ACC112 (cell line): ENCODE data around the gene SLC2A6.

Experiments
- H2AFZ ChIP-seq: fragments of 200-600 bp; sonication (generic); one replicate; pipeline ENCODE4 v1.6.0; 2017; ENCODE audit warnings: antibody characterized with exemption, low read length; ENCODE audit not compliant: unreplicated experiment
- H3K27ac ChIP-seq: fragments of 200-600 bp; sonication (generic); 2 replicates; pipeline ENCODE4 v1.5.1; 2014; ENCODE audit warnings: low read depth, mild to moderate bottlenecking, antibody characterized with exemption, low read length, moderate library complexity
- H3K27me3 ChIP-seq: fragments of 200-600 bp; sonication (generic); 2 replicates; pipeline ENCODE4 v1.6.1; 2014; ENCODE audit warnings: mild to moderate bottlenecking, antibody characterized with exemption, low read length, moderate library complexity, mixed read lengths; ENCODE audit not compliant: insufficient read depth
- H3K36me3 ChIP-seq: fragments of 200-600 bp; sonication (generic); 2 replicates; pipeline ENCODE4 v1.6.1; 2016; ENCODE audit warnings: mild to moderate bottlenecking, antibody characterized with exemption, low read length, moderate library complexity, mixed read lengths; ENCODE audit not compliant: insufficient read depth
- H3K4me1 ChIP-seq: fragments of 200-600 bp; sonication (generic); one replicate; pipeline ENCODE4 v1.6.1; 2016; ENCODE audit warnings: low read length, mixed read lengths; ENCODE audit not compliant: insufficient read depth, unreplicated experiment, control insufficient read depth
- H3K4me3 ChIP-seq: fragments of 200-600 bp; sonication (generic); 2 replicates; pipeline ENCODE4 v1.5.1; 2014; ENCODE audit warnings: mild to moderate bottlenecking, low read depth, low read length
- H3K79me2 ChIP-seq: fragments of 200-600 bp; sonication (generic); one replicate; pipeline ENCODE4 v1.6.0; 2016; ENCODE audit warnings: low read length; ENCODE audit not compliant: control insufficient read depth, unreplicated experiment, insufficient read depth

Gene SLC2A6

DNA sequence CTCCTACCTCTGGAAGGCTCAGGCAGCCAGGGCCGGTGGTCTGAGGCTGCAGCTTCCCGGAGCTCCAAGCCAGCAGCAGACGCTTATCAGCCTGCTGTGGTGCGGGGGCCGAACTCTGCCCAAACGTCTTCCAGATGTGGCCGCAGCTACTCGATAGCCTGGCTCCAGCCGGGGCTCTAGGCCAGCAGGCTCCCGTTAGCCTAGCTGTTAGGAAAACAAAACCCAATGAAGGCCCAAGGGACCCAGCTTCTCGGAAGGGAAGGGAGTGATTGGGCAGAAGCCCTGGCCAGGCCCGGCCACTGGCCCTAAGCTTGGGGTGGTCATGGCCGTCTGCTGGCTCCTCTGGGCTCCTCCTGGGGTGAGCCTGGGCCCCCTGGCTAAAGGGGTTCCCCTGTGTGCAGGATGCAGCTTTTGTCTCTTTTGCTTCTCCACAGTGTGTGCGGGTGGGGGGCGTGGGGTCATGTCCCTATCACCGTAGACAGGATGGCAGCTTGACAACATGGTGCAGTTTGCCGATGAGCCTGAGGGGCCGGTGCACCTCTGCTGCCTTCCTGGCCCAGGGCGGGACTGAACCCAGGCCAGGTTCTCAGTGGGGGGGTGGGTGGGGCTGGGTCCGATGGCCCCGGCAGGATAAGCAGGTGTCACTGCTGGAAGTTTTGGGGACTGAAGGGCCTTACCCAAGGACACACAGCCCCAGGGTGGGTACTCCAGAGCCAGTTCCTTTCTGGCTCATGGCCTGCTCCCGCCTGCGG lies 27.2 kb upstream of the SLC2A6 start:
- H2AFZ ChIP-seq, result peak overlapping the region; percentile 14
- peaks cover 25% of the 10 kb centered on the region for H3K4me1 ChIP-seq
- no peak overlapping the region for H3K4me3 ChIP-seq
- H3K27me3 ChIP-seq, result peaks cover 20% of the 10 kb centered on the region; the same call in 1 of the 2 replicates
- H3K36me3 ChIP-seq, result no peaks in the 10 kb centered on the region
- H3K27ac ChIP-seq, result peak overlapping the region; percentile 84
- H3K79me2 ChIP-seq, result no peaks in the 10 kb centered on the region

DNA sequence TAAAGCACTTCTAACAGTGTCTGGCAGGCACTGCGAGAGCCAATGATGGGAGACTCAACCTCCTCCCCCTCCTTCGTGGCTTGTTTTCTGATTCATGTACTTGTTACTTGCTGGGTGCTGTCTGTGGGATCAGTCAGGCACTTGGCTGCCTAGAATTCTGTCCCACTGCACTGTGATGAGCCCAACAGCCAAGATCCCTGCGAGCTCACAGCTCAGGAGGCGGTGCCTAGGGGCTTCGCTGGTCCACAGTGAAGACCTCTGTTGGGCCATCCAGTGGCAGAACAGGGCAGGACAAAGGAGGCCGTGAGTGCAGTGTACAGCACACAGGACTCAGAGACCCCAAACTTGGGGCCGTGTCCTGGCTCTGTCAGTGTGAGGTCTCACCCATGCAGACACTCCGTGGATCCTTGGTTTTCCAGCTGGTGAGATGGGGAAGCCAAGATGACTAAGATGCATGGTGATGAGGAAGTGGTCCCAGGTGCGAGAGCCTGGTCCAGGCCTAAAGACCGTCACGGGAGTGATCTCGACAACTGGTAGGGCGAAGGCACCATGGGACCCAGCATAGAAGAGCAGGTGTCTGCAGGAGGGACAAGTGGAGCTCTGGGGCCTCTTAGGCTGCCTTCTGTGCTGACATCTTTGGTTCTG lies 26.4 kb upstream of the SLC2A6 start:
- Histone ChIP-seq H3K4me1 (peaks cover 25% of the 10 kb centered on the region), H3K27ac (peak overlapping the region; percentile 84; the same call in 1 of the 2 replicates), H3K79me2 (no peaks in the 10 kb centered on the region), H3K36me3 (no peaks in the 10 kb centered on the region), H3K27me3 (peaks cover 24% of the 10 kb centered on the region; the same call in 1 of the 2 replicates), H2AFZ (peak overlapping the region; percentile 10), H3K4me3 (no peak overlapping the region)

DNA sequence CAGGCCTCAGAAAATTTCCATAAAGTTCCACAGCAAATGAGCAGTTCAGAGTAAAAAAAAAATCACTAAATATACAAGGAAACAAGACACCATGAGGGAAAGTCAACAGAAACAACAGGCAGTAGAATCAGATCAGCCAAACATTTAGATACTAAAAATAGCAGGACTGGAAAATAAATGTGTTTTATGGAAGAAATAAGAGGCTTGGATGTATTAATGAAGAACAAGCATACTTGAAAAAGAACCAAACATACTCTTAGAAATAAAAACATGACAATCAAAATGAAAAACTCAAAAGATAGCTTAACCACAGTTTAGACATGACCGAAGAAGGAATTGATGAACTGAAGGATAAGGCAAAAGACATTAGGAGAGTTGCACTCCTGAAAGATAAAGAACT lies 23.2 kb upstream of the SLC2A6 start:
- no peak overlapping the region for H3K27ac ChIP-seq
- H3K4me1 ChIP-seq, result peaks cover 17% of the 10 kb centered on the region
- H3K36me3 ChIP-seq, result no peaks in the 10 kb centered on the region
- H3K4me3 ChIP-seq, result no peak overlapping the region
- peaks cover 38% of the 10 kb centered on the region; the same call in 1 of the 2 replicates for H3K27me3 ChIP-seq
- no peak overlapping the region for H2AFZ ChIP-seq
- H3K79me2 ChIP-seq, result no peaks in the 10 kb centered on the region

DNA sequence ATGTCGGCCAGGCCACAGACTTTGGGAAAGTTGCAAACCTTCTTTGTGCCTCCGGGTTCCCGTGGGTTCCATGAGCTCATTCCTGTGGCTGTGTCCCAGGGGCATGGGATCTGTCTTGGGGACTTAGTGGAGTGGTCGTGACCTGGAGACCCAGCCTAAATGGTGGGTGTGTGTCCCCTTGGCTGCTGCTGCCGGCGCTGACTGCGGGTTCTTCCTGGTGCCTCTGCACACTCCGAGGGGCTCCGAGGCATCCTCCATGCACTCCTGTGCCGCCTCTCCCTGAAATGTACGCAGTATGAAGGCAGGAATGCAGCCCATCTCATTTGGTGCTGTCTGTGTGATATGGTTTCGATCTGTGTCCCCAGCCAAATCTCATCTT lies 21.0 kb upstream of the SLC2A6 start:
- Histone ChIP-seq H3K36me3 (no peaks in the 10 kb centered on the region), H3K4me1 (no peaks in the 10 kb centered on the region), H3K4me3 (no peak overlapping the region), H3K79me2 (no peaks in the 10 kb centered on the region), H3K27ac (no peak overlapping the region), H2AFZ (no peak overlapping the region), H3K27me3 (peaks cover 44% of the 10 kb centered on the region; the same call in 1 of the 2 replicates)

DNA sequence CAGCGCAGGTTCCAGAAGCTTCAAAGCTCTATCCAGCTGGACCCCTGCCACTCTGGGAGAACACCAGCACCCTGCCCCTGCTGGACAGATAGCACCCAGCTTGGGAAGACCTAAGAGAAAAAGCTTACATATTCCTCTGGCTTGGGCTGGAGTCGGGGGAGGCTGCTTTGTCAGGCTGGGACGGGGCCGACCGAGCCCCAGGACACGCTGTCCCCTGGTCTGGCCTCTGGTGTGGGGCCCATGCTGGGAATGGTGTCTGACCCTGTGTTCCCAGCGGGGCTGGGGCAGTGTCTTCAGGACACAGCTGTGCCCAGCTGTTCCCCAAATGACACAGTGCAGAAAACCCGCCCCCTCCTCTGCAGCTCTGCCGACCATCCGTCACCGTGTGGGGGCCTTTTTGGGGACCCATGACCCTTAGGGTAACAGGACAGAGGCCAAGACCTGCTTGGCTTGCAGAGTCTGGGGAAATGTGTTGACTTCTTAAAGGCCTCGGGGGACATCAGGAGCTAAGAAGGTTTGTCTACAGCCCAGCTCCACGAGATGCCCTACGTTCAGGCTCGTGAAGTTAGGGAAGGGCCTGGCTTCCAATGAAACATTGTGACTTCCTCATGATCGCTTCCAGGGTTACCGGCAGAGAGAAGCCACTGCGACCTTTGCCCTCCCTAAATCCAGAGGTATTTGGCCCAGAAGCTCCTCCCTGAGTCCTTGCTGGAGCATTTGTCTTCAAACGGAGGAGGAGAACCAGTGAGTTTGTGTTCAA lies 20.4 kb upstream of the SLC2A6 start:
- Histone ChIP-seq H3K27ac (no peak overlapping the region), H3K4me3 (no peak overlapping the region), H3K4me1 (no peaks in the 10 kb centered on the region), H3K79me2 (no peaks in the 10 kb centered on the region), H3K27me3 (peaks cover 44% of the 10 kb centered on the region; the same call in 1 of the 2 replicates), H3K36me3 (no peaks in the 10 kb centered on the region), H2AFZ (no peak overlapping the region)

DNA sequence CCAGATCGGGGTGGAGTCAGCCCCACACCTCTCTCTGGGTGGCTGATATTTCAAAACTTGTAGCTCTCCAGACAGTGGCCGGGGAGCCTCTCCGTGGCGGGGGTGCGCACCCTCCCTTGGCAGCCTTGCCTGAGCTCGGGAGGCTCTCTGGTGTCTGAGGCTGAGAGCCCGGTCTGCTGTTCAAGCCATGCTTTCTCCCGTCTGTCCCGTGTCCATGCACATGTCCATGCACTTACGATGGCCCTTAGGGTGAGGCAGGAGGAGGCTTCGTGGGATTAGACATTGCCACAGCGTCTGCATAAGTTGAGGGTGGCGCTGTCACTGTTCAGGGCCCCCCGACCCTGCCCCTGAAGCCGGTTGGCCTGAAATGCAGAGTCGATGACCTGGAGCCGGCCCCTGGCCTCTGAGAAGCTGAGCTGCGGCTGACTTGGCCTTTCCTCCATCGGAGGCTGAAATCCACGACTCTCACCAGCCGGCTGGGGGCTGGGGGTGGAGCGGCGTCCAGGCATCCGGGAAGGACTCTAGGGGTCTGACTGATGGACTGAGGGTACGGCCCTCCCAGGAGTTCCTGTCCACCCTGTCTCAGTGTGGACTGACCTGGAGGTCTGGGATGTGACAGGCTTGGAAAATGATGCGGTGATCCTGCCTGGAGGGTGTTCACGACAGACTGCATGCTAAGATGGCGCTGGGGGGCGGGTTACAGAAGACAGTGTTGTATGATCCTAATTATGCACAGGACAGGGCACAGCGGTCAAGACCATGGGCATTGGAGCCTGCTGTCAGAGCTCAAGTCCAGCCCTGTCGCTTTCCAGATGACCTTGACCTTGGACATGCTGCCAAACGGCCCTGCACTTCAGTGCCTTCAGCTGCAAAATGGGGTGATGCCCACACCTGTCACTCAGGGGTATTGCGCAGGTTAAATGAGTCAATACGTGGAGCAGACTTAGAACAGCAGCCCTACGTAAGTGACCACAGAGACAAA lies 18.3 kb upstream of the SLC2A6 start:
- Histone ChIP-seq H3K27me3 (peaks cover 34% of the 10 kb centered on the region; the same call in 1 of the 2 replicates), H3K36me3 (no peaks in the 10 kb centered on the region), H3K79me2 (no peaks in the 10 kb centered on the region)

DNA sequence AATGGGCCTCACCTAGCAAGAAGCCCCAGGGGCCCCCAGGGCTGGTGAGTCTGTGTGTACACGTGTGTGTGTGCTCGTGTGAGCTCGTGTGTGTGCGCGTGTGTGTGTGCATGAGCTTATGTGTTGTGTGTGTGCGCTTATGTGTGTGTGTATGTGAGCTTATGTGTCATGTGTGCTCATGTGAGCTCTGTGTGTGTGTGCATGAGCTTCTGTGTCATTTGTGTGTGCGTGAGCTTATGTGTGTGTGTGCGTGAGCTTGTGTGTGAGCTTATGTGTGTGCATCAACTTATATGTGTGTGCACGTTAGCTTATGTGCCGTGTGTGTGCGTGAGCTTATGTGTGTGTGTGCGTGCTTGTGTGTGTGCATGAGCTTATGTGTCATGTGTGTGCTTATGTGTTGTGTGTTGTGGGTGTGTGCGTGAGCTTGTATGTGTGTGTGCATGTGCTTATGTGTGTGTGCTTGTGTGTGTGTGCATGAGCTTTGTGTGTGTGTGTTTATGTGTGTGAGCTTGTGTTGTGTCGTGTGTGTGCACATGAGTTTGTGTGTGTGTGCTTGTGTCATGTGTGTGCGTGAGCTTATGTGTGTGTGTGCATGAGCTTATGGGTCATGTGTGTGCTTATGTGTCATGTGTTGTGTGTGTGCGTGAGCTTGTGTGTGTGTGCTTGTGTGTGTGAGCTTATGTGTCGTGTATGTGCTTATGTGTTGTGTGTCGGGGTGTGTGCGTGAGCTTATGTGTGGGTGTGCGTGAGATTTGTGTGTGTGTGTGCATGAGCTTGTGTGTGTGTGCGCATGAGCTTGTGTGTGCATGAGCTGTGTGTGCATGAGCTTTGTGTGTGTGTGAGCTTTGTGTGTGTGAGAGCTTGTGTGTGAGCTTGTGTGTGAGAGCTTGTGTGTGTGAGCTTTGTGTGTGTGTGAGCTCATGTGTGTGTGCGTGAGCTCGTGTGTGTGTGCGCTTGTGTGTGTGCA lies 16.7 kb upstream of the SLC2A6 start:
- no peaks in the 10 kb centered on the region for H3K36me3 ChIP-seq
- no peaks in the 10 kb centered on the region for H3K4me1 ChIP-seq
- H3K4me3 ChIP-seq, result no peak overlapping the region
- H3K27me3 ChIP-seq, result peaks cover 21% of the 10 kb centered on the region; the same call in 1 of the 2 replicates
- H2AFZ ChIP-seq, result no peak overlapping the region
- H3K79me2 ChIP-seq, result no peaks in the 10 kb centered on the region
- H3K27ac ChIP-seq, result no peak overlapping the region

More for the DNA sequence above, 18.3 kb upstream of the SLC2A6 start:
- Histone ChIP-seq H3K4me1 (no peaks in the 10 kb centered on the region), H2AFZ (no peak overlapping the region), H3K4me3 (no peak overlapping the region), H3K27ac (no peak overlapping the region)

DNA sequence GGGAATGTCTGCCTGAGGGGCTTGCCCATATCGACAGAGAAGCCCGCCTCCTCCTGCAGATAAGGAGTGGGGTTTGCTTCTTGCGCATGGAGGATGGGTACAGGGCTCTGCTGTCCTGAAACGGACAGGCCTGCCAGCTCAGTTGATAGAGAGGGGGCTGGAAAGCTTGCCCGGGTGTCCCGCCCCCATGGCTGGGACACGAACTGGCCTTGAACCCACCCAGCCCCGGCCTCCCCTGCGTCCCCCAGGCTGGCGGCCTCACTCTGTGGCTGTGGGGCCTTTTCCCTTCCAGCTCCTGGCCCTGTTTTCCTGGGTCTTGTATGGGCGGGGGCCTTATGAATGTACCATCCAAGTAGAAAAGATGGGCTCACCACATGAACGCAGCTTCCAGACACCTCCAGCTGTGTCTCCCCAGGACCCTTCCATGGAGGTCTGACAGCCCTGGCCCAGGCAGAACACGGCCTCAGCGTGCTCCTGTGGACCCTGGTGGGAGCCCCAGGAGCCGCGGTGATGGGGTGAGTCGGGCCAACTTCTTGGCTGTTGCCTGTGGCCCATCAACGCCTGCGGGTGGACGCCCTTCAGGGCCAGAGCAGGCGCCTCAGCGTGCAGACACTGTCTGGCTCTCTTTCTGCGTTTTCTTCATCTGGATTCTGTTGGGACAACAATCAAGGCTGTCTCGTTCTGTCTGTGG lies 15.9 kb upstream of the SLC2A6 start:
- no peak overlapping the region for H3K27ac ChIP-seq
- no peak overlapping the region for H2AFZ ChIP-seq
- no peaks in the 10 kb centered on the region for H3K79me2 ChIP-seq
- no peaks in the 10 kb centered on the region for H3K4me1 ChIP-seq
- no peaks in the 10 kb centered on the region for H3K36me3 ChIP-seq
- no peak overlapping the region for H3K4me3 ChIP-seq
- H3K27me3 ChIP-seq, result peaks cover 21% of the 10 kb centered on the region; the same call in 1 of the 2 replicates
